OCI-LY7 (cell line): ENCODE results near the gene POLDIP3. TPM values are rescaled to one million over a fixed set of nuclear protein-coding genes. Genes with fewer than 3 reads are reported as not detected.
"Not testable (repeated sequence)": the region's sequence is repeated elsewhere in the genome, so short reads cannot be mapped to it uniquely, and the experiment has no call there.

Experiments used
- BruUV-seq: library from RNA; stranded (reverse); fragments of 400-500 nt; replicated peaks from 2 replicates; lab custom pipeline; 2021; lab: Mats Ljungman, UMichigan
- CTCF ChIA-PET: fragments of 300-600 bp; sonication (Branson Sonifier 250); formaldehyde crosslinking; loops from one replicate; lab custom pipeline; 2022; ENCODE audit warnings: antibody characterized with exemption; ENCODE audit not compliant: unreplicated experiment; lab: Charles Lee
- POLR2A ChIA-PET: fragments of 300-600 bp; sonication (Branson Sonifier 250); formaldehyde crosslinking; loops from one replicate; lab custom pipeline; 2022; ENCODE audit warnings: antibody characterized with exemption; lab: Charles Lee
- DNase-seq: peaks from one replicate; pipeline ENCODE4 v3.0.0-alpha.2; 2015; ENCODE audit warnings: low spot score
- H2AFZ ChIP-seq: fragments of 200-600 bp; sonication (generic), shearing (Covaris generic); 2 replicates; pipeline ENCODE4 v1.6.1; 2014; ENCODE audit warnings: mild to moderate bottlenecking, antibody characterized with exemption, low read length, moderate library complexity
- H3K27ac ChIP-seq: fragments of 200-600 bp; sonication (generic); 2 replicates; pipeline ENCODE4 v1.5.1; 2014; ENCODE audit warnings: mixed run types, low read depth, mild to moderate bottlenecking, moderate library complexity, low read length, inconsistent platforms; ENCODE audit not compliant: poor library complexity, severe bottlenecking
- H3K36me3 ChIP-seq: fragments of 200-600 bp; sonication (generic); 2 replicates; pipeline ENCODE4 v1.6.1; 2014; ENCODE audit warnings: mild to moderate bottlenecking, antibody characterized with exemption, low read length, moderate library complexity, mixed read lengths; ENCODE audit not compliant: insufficient read depth
- H3K4me1 ChIP-seq: fragments of 200-600 bp; sonication (generic); 2 replicates; pipeline ENCODE4 v1.5.1; 2014; ENCODE audit warnings: mild to moderate bottlenecking, low read length; ENCODE audit not compliant: insufficient read depth, poor library complexity, severe bottlenecking
- H3K4me2 ChIP-seq: fragments of 200-600 bp; sonication (generic); 2 replicates; pipeline ENCODE4 v1.6.1; 2014; ENCODE audit warnings: mild to moderate bottlenecking, low read length
- H3K4me3 ChIP-seq: fragments of 200-600 bp; sonication (generic); 2 replicates; pipeline ENCODE4 v1.5.1; 2014; ENCODE audit warnings: mild to moderate bottlenecking, low read depth, low read length; ENCODE audit not compliant: poor library complexity, severe bottlenecking
- H3K79me2 ChIP-seq: fragments of 200-600 bp; sonication (generic); 2 replicates; pipeline ENCODE4 v1.6.1; 2016; ENCODE audit warnings: low read depth, mild to moderate bottlenecking, low read length, moderate library complexity, mixed read lengths; ENCODE audit not compliant: insufficient read depth
- H3K9me2 ChIP-seq: fragments of 200-600 bp; sonication (generic); 2 replicates; pipeline ENCODE4 v1.6.1; 2016; ENCODE audit warnings: mild to moderate bottlenecking, low read length, mixed read lengths; ENCODE audit not compliant: insufficient read depth
- H3K9me3 ChIP-seq: fragments of 200-600 bp; sonication (generic); 2 replicates; pipeline ENCODE4 v1.6.1; 2014; ENCODE audit warnings: mild to moderate bottlenecking, mixed run types, low read length, mixed read lengths
- H4K20me1 ChIP-seq: fragments of 200-600 bp; sonication (generic); 2 replicates; pipeline ENCODE4 v1.6.1; 2014; ENCODE audit warnings: mild to moderate bottlenecking, antibody characterized with exemption, low read length, moderate library complexity, mixed read lengths; ENCODE audit not compliant: insufficient read depth
- EZH2phosphoT487 ChIP-seq: fragments of 200-600 bp; sonication (generic); IDR thresholded peaks from 2 replicates; pipeline ENCODE4 v1.6.1; 2018; ENCODE audit warnings: low read depth, borderline replicate concordance, mild to moderate bottlenecking, mixed run types, antibody characterized with exemption, low read length, moderate library complexity, mixed read lengths
- intact Hi-C: fragments of 100-400 bp; cut with micrococcal nuclease; formaldehyde crosslinking; loops from one replicate; pipeline ENCODE4 v1.10.0; 2022; ENCODE audit not compliant: unreplicated experiment
- total RNA-seq, 2 experiments: library from RNA; depleted of rRNA in 1 of 2; stranded (reverse); fragments of >200 nt in 1 of 2; shearing (Covaris generic) in 1 of 2; gene quantifications; 2 replicates each; pipeline ENCODE4 v1.2.3, GENCODE V29; 2014 to 2022
- TF ChIP-seq, protein P1 (sequence below): fragments of 200-600 bp; sonication (generic); conservative IDR thresholded peaks from 2 replicates; pipeline ENCODE4 v1.5.1; 2014; ENCODE audit warnings: mild to moderate bottlenecking, antibody characterized with exemption, low read length, moderate library complexity, mixed read lengths

Gene POLDIP3
- total RNA-seq, 2 experiments from 2014 or later, result 70.7 to 73.5 TPM

DNA sequence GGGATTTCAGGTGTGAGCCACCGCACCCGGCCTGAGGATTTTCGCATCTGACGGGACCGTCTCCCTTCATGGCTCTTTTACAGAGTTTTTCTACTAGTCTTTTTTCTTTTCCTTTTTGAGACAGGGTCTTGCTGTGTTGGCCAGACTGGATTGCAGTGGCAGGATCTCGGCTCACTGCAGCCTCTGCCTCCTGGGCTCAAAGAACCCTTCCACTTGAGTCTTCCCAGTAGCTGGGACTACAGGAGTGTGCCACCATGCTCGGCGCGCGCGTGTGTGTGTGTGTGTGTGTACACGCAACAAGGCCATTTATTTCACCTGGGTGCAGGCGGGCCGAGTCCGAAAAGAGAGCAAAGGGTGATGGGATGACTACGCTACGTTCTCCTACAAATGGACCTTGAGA lies 50.0 kb downstream of the POLDIP3 start:
- intact Hi-C loops, result no loop called here
- no TSS peak for BruUV-seq
- H2AFZ ChIP-seq, result no peak overlapping the region
- ChIA-PET CTCF (no interaction called here), POLR2A (no interaction called here)
- H4K20me1 ChIP-seq, result no peaks in the 10 kb centered on the region
- H3K4me3 ChIP-seq, result no peak overlapping the region
- TF ChIP-seq, protein P1, sequence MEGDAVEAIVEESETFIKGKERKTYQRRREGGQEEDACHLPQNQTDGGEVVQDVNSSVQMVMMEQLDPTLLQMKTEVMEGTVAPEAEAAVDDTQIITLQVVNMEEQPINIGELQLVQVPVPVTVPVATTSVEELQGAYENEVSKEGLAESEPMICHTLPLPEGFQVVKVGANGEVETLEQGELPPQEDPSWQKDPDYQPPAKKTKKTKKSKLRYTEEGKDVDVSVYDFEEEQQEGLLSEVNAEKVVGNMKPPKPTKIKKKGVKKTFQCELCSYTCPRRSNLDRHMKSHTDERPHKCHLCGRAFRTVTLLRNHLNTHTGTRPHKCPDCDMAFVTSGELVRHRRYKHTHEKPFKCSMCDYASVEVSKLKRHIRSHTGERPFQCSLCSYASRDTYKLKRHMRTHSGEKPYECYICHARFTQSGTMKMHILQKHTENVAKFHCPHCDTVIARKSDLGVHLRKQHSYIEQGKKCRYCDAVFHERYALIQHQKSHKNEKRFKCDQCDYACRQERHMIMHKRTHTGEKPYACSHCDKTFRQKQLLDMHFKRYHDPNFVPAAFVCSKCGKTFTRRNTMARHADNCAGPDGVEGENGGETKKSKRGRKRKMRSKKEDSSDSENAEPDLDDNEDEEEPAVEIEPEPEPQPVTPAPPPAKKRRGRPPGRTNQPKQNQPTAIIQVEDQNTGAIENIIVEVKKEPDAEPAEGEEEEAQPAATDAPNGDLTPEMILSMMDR, result no peak
- no peak for TF ChIP-seq EZH2phosphoT487
- H3K36me3 ChIP-seq, result peaks cover 71% of the 10 kb centered on the region
- peaks cover 29% of the 10 kb centered on the region for H3K4me1 ChIP-seq
- no peaks in the 10 kb centered on the region for H3K9me2 ChIP-seq
- H3K27ac ChIP-seq, result no peak overlapping the region
- no peak for DNase-seq
- no peaks in the 10 kb centered on the region for H3K9me3 ChIP-seq
- H3K79me2 ChIP-seq, result no peaks in the 10 kb centered on the region
- H3K4me2 ChIP-seq, result no peak overlapping the region

DNA sequence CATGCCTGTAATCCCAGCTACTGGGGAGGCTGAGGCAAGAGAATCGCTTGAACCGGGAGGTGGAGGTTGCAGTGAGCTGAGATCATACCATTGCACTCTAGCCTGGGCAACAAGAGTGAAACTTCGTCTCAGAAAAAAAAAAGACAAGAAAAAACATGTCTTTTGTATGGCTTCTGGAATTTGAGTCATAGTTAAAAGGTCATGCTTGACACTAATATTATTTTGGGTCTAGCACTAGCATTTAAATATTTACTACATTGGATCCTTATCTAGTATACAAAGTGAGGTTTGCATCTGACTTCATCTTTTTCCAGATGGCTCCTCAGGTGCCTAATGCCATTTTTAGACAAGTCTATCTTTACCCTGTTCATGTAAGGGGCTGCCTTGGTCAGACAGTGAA lies 50.7 kb downstream of the POLDIP3 start:
- H3K4me3 ChIP-seq, H3K79me2 ChIP-seq, DNase-seq, H3K27ac ChIP-seq, intact Hi-C loops, H4K20me1 ChIP-seq, POLR2A ChIA-PET, H3K4me2 ChIP-seq, BruUV-seq, H2AFZ ChIP-seq, H3K9me2 ChIP-seq, H3K9me3 ChIP-seq, CTCF ChIA-PET: not testable (repeated sequence)
- Histone ChIP-seq H3K4me1 (peaks cover 29% of the 10 kb centered on the region), H3K36me3 (peaks cover 64% of the 10 kb centered on the region)

DNA sequence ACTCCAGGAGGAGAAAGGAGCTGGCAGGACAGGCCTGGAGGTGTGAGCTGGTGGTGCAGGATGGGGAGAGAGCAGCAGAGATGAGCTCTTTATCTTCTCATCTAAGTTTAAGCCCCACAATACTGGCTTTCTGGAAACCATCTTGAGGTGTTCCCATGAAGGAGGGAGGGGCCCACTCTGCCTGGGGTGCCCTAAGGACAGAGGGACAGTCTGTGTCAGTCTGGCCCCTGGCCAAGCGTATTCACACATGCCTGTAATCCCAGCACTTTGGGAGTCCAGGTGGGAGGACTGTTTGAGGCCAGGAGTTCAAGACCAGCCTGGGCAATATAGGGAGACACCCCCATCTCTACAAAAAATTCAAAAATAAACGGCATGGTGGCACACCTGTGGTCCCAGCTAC lies 52.0 kb downstream of the POLDIP3 start:
- TF ChIP-seq, protein P1, result no peak
- TF ChIP-seq EZH2phosphoT487, result no peak
- ChIA-PET POLR2A (interaction anchor here (0.6 kb wide), 1 partner anchor 29 kb away, joined by 7 read pairs; no protein-coding TSS in a partner anchor), CTCF (no interaction called here)
- peak overlapping the region; percentile 42 for H3K4me2 ChIP-seq
- H3K27ac ChIP-seq, result peak overlapping the region; percentile 33
- peaks cover 53% of the 10 kb centered on the region for H3K36me3 ChIP-seq
- H3K79me2 ChIP-seq, result no peaks in the 10 kb centered on the region
- intact Hi-C loops, result no loop called here
- no peaks in the 10 kb centered on the region for H3K9me3 ChIP-seq
- BruUV-seq, result no TSS peak
- no peaks in the 10 kb centered on the region for H3K9me2 ChIP-seq
- DNase-seq, result no peak
- no peak overlapping the region for H2AFZ ChIP-seq
- peaks cover 29% of the 10 kb centered on the region for H3K4me1 ChIP-seq
- peak overlapping the region; percentile 3 for H3K4me3 ChIP-seq
- H4K20me1 ChIP-seq, result no peaks in the 10 kb centered on the region
